Inflammatory macrophage (primary cell): ENCODE data around the gene CYB561D2.
A peak's percentile ranks its signal among the peaks of the same experiment; 100 is the strongest.

ENCODE experiments used
- DNase-seq, 2 donors: peaks; one replicate each; pipeline ENCODE4 v3.0.0-alpha.2; 2020 to 2022

The CYB561D2 gene

DNA sequence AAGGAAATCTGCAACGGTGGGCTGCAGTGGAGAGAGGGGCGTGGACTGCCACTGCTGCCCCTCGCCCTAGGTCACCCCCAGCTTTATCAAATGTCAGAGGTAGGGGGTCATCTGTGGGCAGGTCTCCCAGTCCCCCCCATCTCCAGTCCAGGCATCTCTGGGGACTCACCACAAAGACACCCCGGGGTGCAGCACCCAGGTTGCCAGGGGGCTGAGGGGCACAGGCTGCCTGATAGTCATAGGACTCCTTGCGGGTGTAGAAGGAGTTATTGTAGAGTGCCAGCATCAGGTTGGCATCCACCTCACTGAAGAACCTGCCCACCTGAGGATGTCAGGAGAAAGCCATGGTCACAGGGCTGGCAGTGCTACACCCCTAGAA, 15.2 kb downstream of the CYB561D2 start:
- DNase-seq, result no peak

DNA sequence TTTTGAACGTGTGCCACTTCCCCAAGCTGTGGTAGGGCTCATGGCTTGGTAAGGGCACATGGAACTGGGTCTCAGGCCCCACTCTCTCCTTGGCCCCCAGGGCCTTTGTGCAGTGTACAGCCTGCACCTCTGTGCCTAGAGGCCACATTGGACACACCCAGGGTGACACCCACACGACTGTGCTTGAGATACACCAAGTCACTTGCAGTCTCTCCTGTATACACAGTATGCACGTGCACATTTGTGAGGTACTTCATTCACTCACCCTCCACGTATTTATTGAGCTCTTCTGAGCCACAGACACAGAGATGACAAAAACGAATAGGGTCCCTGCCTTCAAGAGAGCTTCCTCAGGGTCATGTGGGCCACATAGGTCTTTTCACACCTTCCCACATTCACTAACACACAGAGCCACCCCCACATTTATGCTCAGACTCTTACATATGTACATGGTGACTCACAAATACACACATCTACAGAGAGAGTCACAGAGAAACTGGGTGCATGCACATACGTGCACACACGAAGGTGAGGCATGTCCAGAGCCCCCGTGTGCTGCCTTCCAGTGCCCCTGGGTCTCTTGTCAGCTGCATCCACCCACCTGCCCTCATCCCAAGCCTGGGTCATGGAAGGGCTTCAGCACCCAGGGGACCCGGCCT, 18.5 kb downstream of the CYB561D2 start:
- DNase-seq, result no peak

DNA sequence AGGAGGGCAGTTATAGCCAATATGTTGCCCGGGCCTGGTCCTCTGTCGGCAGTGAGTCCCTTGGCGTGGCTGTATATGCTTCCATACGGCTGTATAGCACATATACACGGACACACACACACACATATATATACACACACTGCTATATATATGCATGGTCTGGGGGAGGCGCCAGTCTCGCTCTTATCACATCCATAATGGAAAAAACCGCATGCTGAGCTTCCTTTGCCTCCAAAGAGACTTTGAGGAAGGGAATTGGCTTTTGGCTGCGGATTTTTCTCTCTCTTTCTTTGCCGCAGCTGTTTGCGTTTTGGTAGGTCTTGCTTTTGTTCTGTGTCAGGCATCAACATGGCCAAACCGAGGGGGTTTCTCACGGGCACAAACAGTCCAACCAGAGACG, 19.9 kb downstream of the CYB561D2 start:
- DNase-seq, result peak in 1 of 2 donors; percentile 19

DNA sequence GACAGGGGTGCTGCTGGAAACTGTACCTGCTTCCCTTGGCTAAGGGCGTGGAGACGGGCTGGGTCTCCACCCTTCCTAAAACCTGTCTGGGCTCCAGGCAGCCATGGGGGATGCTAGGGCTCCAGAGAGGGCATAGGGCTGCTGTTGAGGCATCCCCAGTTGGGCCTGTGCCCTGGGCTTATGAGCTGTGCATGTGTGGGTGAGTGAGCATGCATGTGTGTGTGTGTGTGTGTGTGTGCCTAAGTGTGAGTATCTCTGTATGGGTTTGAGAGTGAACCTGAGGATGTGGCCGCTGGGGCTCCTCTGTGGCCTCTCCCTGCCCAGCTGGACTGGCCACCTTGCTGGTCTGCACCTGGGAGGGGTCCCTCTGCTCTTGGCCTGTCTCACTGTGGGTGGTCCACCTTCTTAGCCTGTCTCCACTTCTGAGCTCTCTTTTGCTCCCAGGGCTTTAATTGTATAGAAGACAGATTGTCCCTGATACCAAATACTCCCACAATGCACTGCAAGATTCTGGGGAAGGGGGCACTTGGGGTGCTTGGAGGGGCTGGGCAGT, 20.5 kb downstream of the CYB561D2 start:
- DNase-seq, result no peak

DNA sequence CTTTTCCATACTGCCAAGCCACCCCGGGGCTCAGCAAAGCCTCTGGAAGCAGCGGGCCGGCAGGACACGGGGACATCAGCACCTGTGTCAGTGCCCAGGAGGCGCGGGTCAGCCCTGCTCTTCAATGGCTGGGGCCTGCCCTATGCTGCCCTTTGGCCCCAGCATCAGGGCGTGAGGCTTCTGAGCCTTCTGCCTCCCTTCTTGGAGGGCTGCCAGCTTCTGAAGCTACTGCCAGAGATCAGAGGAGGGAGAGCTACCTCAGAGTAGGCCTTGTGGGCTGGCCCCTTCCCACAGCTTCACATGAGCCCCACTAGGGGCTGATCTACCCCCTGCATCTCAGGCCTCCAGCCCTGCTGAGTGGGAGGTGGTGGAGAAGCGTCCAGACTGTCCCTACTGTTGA, 21.7 kb downstream of the CYB561D2 start:
- no peak for DNase-seq

DNA sequence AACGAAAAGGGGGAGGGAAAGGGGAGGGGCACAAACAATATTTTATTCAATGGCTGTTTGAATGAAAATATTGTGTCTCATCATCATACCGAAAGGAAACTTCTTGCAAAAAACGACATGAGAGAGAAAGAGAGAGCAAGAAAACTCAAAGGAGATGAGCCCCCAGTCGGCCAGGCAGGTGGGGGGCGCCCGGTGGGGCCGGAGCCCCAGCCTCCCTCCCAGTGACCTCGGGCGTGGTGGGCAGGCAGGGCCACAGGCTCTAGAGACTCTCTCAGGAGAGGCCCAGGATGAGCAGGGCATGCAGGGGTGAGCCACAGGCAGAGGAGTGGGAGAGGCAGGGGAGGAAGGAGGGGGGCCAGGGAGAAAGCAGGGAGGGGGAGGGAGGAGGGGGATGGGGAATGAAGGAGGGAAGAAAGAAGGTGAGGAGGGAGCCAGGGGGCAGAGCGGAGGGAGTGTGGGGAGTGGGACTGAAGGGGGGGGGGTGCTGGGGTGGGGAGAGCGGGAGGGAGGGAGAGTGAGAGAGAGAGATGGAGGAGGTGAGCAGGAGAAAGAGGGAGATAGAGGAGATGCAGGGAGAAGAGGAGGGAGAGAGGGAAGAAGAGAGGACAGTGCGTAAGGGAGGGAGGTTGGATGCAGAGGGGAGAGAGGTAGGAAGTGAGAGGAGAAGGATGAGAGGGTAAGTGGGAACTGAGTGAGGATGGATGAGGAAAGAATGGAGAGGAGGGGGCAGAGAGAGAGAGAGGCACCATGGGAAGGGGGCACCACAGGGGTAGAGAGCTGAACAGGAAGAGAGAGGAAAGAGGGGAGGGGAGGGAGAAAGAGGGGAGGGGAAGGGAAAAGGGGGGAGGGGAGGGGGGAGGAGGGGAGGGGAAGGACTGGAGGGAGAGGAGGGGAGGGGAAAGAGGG, 22.7 kb downstream of the CYB561D2 start:
- DNase-seq, result no peak

DNA sequence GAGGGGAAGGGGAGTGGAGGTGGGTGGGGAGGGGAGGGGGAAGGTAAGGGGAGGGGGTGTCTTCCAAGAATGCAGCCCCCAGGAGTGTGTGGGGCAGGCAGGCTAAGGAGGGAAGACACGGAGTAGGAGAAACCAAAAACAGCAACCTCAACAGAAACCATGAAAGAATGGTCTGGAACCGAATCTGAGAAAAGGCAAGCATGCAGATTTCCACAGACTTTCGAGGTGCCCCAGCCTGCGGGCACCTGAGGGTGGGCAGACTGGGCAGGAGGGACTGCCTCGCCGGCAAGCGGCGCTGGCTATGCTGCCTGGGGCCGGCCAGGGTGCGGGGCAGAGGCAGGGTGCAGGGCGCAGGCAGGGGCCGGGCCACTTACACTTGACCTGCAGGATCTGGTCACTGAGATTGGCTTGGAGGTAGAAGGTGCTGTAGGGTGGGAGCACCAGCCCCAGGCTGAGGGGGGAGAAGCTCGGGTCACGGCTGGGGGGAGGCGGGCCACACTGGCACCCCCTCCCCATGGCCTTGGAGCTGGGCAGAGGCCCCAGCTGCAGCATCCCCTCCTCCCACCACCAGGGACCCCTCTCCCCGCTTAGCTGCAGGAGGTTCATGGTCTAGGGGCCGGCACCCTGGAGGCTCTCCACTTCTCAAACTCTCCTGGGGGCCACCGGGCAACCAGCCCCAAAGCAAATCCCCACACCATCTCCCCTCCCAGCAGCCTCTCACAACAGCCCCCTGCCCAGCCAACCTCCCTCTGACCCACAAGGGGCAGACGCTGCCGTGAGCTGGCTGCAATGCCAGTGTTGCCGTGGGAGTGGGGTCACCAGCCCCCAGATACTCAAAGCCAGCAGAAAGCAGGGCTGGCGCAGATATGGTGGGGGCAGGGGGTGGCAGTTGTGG, 23.9 kb downstream of the CYB561D2 start:
- no peak for DNase-seq

DNA sequence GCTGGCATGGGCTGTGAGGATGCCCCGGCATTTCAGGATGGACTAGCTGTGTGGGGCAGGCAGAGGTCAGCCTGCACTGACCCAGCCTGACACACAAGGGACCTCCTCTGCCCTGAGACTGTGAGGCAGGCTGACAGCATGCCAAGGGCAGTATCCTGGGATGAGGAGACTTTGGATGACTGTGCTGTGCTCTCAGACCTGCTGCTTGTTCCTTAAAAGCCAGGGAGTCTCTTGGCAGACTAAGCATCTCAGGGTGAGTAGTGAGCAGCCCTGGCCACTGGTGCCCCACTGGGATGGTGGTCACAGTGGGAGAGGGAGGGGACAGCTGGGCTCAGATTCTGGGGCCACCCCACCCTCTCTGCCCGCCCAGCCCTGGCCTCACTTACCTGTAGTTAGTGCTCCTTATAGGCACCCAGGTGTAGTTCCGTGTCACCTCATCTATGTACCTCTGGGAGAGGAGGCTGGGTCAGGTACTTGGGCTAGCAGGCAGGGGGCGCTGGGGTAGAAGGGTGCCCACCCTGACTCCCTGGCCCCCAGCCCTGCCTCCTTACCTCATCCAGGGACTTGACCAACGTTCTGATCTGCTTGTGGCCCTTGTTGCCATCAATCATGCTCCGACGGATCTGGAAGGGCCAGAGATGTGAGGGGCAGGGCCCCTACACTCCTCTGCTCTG, 24.7 kb downstream of the CYB561D2 start:
- no peak for DNase-seq

DNA sequence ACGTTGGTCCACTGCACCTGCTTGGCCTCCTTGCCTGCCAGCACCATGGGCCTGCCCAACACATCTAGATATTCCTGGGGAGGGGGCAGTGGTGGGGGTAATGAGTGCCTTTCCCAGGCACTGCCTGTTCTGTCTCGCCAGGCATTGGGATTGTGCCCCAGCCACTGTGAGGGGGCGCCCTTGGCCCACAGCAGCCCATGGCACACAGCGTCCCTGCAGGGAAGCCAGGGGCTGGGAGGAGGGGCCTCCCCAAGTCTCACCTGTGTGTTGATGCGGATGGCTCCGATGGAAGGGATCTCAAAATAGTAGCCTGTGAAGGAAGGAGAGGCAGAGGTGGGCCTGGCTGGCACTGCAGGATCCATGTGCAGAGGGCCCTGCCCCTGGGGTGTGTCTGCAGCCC, 27.4 kb downstream of the CYB561D2 start:
- no peak for DNase-seq

DNA sequence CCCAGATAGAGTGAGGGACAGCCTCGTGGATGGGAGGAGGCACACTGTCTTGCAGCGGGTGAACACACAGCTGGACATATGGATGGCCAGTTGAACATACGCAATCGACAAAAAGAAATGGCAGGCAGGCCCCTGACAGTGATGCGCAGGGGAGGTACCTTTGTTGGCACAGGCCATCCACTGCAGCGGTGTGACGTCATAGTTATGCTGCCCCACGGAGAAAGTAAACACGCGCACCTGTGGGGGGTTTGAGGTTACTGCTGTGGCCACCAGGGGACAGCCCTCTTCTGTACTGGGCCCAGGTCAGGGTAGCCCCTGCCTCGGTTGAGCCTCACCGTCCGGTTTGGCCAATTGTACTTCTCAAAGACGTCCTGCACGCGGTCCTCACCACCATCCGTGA, 28.1 kb downstream of the CYB561D2 start:
- no peak for DNase-seq

DNA sequence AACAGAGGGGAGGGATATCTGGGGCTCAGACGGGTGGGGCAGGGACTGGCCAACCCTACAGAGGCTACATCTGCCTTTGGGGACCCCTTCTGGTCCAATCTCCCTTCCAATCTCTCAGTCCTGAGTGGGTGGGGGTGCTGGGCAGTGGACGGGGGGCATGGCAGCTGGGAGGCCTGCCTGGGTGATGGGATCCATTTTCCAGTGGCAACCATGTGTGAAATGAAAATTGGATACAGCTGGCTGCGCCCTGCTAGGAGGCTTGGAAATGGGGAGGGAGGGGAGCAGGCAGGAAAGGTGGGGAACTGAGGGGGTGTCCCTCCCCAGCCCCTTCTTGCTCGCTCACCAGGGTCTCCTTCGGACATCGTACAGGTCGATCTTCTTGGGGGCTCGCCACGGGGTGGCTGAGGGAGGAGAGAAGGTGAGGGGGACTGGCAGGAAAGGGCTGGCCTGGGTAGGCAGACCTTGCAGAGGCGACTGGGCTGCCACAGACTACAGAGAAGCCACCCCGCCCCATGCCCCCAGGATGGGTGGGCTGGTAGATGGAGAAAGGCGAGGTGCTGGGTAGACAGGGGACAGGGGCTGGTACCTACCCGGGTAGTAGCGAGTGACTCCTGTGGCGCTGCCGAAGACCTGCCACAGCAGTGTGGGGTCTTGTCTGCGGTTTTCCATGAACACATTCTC, 29.9 kb downstream of the CYB561D2 start:
- no peak for DNase-seq

DNA sequence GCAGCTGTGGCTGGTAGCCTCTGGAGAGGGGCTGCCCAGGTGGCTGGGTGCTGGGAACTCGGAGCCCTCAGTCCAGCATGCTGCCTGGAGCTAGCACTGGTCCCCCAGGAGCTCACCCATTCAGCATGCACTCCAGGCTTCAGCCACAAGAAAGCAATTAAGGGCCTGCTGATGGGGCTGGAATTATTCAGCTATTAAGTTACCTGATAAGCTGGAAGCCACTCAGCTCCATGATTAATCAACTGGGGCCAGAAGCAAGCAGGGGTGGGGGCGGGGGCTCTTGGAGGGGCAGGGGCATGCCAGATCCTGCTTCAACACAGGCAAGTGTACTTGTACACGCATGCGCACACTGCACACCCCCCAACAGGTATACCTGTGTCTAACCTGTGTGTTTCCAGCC, 30.7 kb downstream of the CYB561D2 start:
- no peak for DNase-seq

DNA sequence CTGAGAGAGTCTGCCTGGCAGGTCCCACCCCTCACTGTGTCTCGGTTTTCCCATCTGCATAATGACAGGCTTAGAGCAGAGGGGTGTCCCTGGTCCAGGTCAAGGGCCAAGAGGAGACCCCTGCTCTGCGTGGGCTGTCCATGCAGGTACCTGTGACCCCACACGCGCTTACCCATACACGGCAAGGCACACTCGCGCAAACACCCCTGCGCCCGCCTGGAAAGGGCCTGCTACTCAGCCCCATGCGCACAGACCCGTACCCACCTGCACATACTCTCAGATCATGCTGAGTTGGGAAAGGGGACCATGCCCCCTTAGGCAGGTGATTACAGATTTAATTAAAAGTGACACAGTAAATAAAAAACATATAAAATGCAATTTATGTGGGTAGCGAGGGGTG, 32.1 kb downstream of the CYB561D2 start:
- DNase-seq, result no peak

DNA sequence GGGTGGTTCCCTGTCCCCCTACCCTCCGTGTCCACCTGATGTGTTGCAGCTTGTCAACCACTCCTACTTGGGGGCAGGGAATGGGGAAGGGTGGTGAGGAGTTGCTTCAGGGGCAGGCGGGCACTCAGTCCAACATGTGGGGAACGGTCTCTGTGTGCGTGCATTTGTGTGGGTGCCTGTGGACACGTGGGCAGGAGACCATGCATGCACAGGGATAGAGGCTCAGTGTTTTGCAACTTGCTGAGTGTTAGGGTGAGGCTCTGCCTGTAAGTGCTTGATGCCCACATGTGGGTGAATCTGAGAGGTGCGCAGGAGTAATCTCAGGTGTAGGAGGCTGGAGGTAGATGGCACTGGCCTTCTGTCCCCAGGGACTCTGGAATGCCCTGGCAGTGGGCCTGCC, 33.1 kb downstream of the CYB561D2 start:
- DNase-seq, result peak in 1 of 2 donors; percentile 36

DNA sequence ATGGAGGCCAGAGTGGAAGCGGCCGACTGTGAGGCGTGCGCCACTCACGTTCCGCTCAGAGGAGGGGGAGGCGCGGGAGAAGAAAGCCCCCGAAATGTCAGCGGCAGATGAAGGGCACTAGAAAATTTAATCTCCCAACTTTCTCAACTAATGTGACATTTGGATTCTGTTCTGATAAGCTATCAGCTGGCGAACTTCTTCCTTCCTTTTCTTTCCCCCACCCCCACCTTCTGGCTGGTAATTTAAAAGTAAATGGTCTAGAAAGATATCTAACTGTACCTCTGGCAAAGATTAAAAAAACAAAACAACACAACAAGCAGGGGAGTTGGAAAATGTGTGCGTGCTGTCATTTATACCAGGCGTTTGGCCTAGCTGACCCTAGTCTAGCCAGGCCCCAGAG, 35.1 kb downstream of the CYB561D2 start:
- DNase-seq, result no peak

DNA sequence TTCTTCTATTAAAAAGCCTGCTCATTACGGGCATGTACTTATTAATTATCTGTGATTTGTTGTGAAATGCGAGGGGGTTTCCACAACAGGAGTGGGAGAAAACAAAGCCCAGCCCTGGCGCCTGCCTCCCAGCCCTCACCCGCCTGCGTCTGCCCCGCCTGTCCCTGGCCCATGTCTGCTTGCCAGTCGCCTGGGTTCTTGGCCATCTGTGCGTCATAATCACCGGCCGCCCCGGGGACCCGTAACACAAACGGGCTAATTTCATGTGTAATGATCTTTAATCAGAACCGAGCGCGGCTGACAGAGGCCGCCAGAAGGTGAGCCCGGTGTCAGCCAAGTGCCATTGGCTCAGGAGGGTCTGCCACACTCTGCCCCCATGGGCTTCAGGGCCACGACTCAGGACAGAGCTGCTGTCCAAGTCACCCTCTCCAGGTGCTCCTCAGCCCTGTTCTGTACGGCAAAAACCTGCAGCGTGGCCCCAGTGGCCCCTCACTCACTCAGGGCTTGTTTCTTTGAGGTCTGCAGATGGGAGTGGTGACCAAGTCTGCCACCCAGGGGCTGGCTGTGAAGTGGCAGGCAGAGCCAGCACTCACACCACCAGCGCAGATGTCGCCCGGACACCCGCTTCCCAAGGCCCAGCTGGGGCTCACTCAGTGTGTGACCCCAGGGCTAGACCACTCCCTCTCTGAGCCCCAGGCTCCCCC, 37.5 kb downstream of the CYB561D2 start:
- DNase-seq, result no peak

DNA sequence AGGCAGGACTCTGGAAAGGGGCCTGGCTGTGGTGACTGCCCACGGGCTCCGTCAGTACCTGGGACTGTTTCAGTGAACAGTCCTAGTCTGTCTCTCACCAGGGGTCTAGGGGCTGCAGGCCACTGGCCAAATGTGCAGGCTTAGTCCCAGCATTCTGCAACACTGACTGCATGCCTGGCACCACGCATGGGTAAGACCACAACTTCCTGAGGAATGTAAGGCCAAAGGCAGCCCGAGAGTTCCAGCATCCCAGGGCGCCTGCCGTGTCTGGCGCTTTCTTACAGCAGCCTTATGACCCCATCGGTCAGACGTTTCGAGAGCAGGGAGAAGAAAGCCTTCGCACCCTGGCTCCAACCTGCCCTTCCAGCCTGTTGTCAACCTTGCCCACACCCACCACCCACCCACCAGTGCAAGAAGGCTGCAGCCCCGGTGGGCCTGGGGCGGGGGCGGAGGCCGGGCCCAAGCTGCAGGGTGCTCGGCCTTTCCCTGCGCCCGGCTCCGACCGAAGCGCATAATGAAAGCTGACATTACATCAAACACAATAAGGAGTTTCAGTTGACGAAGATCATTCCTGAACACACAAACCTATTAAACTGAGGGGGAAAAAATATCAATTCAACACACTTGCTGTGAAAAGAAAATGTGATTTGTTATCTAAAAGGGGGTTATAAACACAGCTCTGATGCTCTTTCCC, 38.2 kb downstream of the CYB561D2 start:
- DNase-seq, result no peak

DNA sequence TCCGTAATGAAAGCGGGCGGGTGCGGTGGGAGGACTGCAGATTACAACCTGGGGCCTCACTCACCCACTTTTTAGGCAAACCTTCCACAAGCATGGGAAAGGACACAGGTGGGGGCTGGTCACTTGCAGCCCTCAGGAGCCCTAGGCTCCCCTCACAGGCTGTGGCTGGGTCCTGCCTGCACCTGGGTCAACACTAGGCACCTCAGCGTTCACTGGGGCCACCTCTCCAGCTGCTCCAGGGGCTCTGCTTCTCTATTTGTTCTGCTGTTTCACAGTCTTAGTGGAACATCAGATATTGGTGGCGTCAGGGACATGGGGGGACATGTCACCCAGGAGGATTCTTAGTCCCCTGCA, 38.7 kb downstream of the CYB561D2 start:
- DNase-seq, result no peak

DNA sequence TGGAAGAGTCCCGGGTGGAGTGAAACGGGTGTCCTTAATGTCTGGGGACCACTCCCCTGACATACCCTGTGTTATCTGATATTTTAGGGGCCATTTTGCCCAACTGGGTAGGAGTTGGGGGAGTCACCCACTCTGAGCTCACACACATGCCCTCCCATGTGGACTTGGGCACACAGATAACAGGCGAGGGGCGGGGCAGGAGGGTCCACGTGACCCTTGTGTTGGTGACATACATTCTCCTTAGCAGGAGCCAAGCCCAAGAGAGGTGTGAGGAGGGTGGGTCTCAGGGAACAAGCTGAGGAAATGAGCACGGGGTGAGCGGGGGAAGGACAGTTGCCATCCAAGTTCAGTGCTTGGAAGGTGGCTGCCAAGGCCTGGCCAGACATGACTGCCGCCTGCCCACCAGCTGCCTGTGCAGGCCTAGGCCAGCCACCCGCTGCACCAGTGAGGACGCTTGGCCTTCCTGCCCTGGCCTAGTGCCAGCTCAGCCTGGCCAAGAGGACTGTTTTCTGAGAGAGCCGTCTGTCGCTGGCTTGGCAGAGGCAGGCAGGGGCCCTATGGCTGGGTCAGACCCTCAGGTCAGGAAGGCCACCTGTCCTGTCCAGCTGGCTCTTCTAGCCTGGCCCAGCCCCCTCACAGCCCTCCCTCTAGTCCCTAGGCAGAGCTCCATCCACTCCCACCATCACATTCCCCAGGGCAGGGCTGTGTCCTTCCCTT, 40.0 kb downstream of the CYB561D2 start:
- DNase-seq, result no peak
